ENCODE data around the gene DDIT4. TPM values are rescaled to one million over a fixed set of nuclear protein-coding genes. Genes with fewer than 3 reads are reported as not detected.

DDIT4 gene
- total RNA-seq, 1 experiment from 2014 or later, result 326 TPM

DNA sequence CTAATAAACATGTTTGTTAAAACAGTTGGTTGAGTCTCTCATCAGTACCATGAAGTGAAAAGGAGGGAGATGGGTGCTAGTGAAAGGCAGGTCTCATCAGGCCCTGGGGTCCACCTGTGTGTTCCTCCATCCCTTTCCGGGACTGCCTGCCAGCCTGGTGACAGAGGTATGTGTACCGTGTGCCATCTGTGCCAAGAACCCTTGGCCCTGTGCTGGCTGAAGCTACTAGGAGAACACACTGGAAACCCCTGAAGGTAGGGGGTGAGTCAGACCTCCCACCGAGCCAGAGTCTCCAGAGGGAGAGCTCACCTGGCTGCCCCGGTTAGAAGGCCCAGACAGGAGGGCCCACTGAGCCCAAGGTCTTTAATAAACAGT, 2.3 kb downstream of the DDIT4 start:
- H3K9me3 Mint-ChIP-seq (ENCODE audit: low read depth, unreplicated experiment), result no peaks in the 10 kb centered on the region
- H3K4me1 Mint-ChIP-seq (ENCODE audit: low read depth, unreplicated experiment), result peaks cover 57% of the 10 kb centered on the region
- DNase-seq, result peak; percentile 75
- CTCF ChIA-PET, result interaction anchor here (0.6 to 4.9 kb wide), 7 partner anchors 16 to 59 kb away, joined by 3 to 34 read pairs (median 24); no protein-coding TSS in a partner anchor
- intact Hi-C loops (cut with micrococcal nuclease; ENCODE audit: unreplicated experiment), result loop anchor here (1.0 to 2.0 kb wide), 2 partner anchors 15 to 52 kb away; no protein-coding TSS in a partner anchor
- H3K27ac Mint-ChIP-seq (ENCODE audit: unreplicated experiment), result peak overlapping the region; percentile 99
- peak overlapping the region; percentile 95 for H3K4me3 Mint-ChIP-seq (ENCODE audit: low read depth, unreplicated experiment)
- no TSS peak for BruUV-seq (replicated peaks)
- peaks cover 69% of the 10 kb centered on the region for H3K36me3 Mint-ChIP-seq (ENCODE audit: insufficient read depth, unreplicated experiment)
- TF ChIP-seq, protein P1, sequence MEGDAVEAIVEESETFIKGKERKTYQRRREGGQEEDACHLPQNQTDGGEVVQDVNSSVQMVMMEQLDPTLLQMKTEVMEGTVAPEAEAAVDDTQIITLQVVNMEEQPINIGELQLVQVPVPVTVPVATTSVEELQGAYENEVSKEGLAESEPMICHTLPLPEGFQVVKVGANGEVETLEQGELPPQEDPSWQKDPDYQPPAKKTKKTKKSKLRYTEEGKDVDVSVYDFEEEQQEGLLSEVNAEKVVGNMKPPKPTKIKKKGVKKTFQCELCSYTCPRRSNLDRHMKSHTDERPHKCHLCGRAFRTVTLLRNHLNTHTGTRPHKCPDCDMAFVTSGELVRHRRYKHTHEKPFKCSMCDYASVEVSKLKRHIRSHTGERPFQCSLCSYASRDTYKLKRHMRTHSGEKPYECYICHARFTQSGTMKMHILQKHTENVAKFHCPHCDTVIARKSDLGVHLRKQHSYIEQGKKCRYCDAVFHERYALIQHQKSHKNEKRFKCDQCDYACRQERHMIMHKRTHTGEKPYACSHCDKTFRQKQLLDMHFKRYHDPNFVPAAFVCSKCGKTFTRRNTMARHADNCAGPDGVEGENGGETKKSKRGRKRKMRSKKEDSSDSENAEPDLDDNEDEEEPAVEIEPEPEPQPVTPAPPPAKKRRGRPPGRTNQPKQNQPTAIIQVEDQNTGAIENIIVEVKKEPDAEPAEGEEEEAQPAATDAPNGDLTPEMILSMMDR (IDR thresholded peaks at IDR 0.05; ENCODE audit: unreplicated experiment), result no peak
- no peaks in the 10 kb centered on the region for H3K27me3 Mint-ChIP-seq (ENCODE audit: unreplicated experiment)

DNA sequence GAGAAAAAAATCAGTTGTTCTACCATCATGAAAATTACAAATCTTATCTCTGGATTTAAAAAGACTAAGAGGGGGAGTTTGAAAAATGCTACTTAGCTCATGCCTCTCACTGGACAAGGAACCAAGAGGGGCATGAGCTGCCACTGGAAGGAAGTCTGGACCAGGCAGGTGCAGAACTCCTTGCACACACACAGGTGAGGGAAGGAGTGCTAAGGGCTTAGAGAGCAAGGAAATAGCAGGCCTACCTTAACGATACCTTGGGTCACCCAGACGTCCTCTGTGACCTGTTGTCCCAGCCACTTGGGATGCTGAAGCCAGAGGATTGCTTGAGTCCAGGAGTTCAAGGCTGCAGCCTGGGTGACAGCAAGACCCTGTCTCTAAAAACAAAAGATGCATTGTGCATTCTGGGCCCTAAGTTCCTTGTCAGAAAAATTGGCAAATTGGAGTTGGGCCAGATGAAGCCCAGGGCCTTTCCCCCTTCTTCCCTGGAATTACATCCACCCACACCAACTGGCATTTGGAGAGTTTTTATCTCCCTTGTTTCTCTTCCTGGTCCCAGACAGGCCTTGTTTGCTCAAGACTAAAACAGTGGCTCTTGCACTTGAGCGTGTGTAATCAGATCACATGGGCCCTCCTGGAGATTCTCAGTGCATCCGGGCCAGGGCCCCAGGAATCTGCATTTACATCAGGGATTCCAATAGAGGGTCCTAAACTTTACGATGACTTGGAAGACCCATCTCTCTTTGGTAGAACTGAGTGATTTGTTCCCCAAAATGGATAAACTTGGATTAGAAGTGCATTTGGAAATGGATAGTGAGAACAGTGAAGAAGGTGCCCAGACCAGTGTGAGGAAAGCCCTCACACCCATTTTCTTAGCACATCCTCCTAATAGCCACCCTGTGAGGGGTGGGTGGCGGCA, 3.0 kb downstream of the DDIT4 start:
- Mint-ChIP-seq H3K27ac (ENCODE audit: unreplicated experiment) (peak overlapping the region; percentile 99), H3K4me1 (ENCODE audit: low read depth, unreplicated experiment) (peaks cover 51% of the 10 kb centered on the region), H3K4me3 (ENCODE audit: low read depth, unreplicated experiment) (peak overlapping the region; percentile 95), H3K27me3 (ENCODE audit: unreplicated experiment) (no peaks in the 10 kb centered on the region), H3K36me3 (ENCODE audit: insufficient read depth, unreplicated experiment) (peaks cover 66% of the 10 kb centered on the region), H3K9me3 (ENCODE audit: low read depth, unreplicated experiment) (no peaks in the 10 kb centered on the region)
- intact Hi-C loops (cut with micrococcal nuclease; ENCODE audit: unreplicated experiment), result loop anchor here (1.0 to 2.0 kb wide), 2 partner anchors 16 to 52 kb away; no protein-coding TSS in a partner anchor
- BruUV-seq (replicated peaks), result TSS peak; percentile 59
- peak; percentile 60 for DNase-seq
- CTCF ChIA-PET, result interaction anchor here (0.6 to 4.9 kb wide), 9 partner anchors 14 to 55 kb away, joined by 3 to 34 read pairs (median 14); no protein-coding TSS in a partner anchor
- TF ChIP-seq, protein P1 (IDR thresholded peaks at IDR 0.05; ENCODE audit: unreplicated experiment), result no peak

DNA sequence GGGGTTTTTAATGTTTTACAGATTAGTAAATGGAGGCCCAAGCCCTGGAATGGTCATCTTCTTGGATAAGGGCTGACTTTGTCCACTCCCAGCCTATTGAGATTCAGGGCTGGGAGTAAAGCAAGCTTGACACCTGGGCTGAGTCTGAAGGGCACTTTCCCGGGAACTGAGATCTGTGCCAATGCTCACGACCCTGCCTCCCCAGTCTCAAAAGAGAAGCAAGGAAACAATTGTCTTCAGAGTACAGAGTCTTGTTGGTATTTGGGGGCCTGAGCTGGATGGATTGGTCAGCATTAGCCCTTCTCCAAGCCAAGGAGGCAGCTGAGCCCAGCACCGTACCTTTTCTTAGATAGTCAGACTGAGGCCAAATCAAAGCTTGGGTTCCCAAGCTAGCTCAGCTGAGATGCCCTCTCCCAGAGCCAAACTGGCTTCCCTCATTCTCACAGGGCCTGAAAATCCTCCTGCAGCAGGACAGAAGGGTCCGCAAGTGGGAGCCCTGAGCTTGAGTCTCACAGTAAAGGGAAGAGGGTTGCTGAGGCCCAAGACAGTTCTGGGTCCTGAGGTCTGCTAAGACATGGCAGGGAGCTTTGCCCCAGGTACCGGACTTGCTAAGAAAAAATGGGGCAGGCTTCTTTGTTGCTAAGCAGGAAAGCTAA, 3.7 kb downstream of the DDIT4 start:
- intact Hi-C loops (cut with micrococcal nuclease; ENCODE audit: unreplicated experiment), result loop anchor here (2.0 kb wide), 1 partner anchor 17 kb away; no protein-coding TSS in a partner anchor

More for the DNA sequence above, 3.7 kb downstream of the DDIT4 start:
- Mint-ChIP-seq H3K27ac (ENCODE audit: unreplicated experiment) (peak overlapping the region; percentile 99), H3K9me3 (ENCODE audit: low read depth, unreplicated experiment) (no peaks in the 10 kb centered on the region), H3K4me1 (ENCODE audit: low read depth, unreplicated experiment) (peaks cover 43% of the 10 kb centered on the region), H3K27me3 (ENCODE audit: unreplicated experiment) (no peaks in the 10 kb centered on the region), H3K36me3 (ENCODE audit: insufficient read depth, unreplicated experiment) (peaks cover 59% of the 10 kb centered on the region), H3K4me3 (ENCODE audit: low read depth, unreplicated experiment) (peak overlapping the region; percentile 95)
- TF ChIP-seq, protein P1 (IDR thresholded peaks at IDR 0.05; ENCODE audit: unreplicated experiment), result no peak
- no peak for DNase-seq
- CTCF ChIA-PET, result interaction anchor here (1.0 to 3.5 kb wide), 8 partner anchors 13 to 54 kb away, joined by 3 to 14 read pairs (median 9); no protein-coding TSS in a partner anchor
- no TSS peak for BruUV-seq (replicated peaks)
